Measurements from ENCODE around the gene ACSF2.

The ACSF2 gene

DNA sequence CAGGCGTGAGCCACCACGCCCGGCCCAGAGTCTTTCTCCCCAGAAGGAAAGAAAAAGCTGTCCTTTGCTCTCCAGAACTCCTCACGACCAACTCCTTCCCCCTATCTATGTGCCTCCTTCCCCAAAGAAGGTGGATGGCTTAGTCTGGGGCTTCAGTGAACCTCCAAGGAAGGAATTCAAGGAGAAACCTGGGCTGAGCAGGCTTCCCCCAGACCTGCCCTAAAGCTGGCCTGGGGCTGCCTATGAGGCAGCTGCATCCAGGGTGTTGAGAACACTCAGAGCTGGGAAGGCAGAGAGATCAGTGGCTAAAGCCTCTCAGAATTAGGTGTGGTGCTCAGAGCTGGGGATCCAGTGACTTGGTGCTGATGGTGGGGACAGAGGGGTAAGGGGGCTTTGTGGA is 3.8 kb downstream of the ACSF2 start:
- no peak for TF ChIP-seq EZH2 (IDR thresholded peaks at IDR 0.05; ENCODE audit: borderline replicate concordance, low read depth, low read length, severe bottlenecking)
- TF ChIP-seq, protein P1, sequence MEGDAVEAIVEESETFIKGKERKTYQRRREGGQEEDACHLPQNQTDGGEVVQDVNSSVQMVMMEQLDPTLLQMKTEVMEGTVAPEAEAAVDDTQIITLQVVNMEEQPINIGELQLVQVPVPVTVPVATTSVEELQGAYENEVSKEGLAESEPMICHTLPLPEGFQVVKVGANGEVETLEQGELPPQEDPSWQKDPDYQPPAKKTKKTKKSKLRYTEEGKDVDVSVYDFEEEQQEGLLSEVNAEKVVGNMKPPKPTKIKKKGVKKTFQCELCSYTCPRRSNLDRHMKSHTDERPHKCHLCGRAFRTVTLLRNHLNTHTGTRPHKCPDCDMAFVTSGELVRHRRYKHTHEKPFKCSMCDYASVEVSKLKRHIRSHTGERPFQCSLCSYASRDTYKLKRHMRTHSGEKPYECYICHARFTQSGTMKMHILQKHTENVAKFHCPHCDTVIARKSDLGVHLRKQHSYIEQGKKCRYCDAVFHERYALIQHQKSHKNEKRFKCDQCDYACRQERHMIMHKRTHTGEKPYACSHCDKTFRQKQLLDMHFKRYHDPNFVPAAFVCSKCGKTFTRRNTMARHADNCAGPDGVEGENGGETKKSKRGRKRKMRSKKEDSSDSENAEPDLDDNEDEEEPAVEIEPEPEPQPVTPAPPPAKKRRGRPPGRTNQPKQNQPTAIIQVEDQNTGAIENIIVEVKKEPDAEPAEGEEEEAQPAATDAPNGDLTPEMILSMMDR (IDR thresholded peaks at IDR 0.05; ENCODE audit: borderline replicate concordance, extremely low read depth, low read length, poor library complexity, severe bottlenecking), result no peak
- H3K36me3 ChIP-seq (ENCODE audit: insufficient read depth, low read length), result no peaks in the 10 kb centered on the region; the same call in 1 of the 2 replicates
- H3K79me2 ChIP-seq (ENCODE audit: insufficient read depth, low read length), result peaks cover 50% of the 10 kb centered on the region
- H3K4me3 ChIP-seq (ENCODE audit: low read depth in 1 of 2, low read length in 2 of 2), result no peak overlapping the region
- no peaks in the 10 kb centered on the region for H3K27me3 ChIP-seq (ENCODE audit: insufficient read depth, low read length, poor library complexity)
- ATAC-seq (ENCODE audit: insufficient read depth, low read depth) (no peak), DNase-seq (no peak)
- no peaks in the 10 kb centered on the region for H3K9me3 ChIP-seq (ENCODE audit: insufficient read depth, low read length, severe bottlenecking)
- H2AFZ ChIP-seq (ENCODE audit: low read depth, low read length), result no peak overlapping the region
- H4K20me1 ChIP-seq (ENCODE audit: insufficient read depth, low read length), result peaks cover 14% of the 10 kb centered on the region; the same call in 1 of the 2 replicates
- H3K27ac ChIP-seq (ENCODE audit: low read length), result no peak overlapping the region
- peaks cover 28% of the 10 kb centered on the region for H3K4me1 ChIP-seq (ENCODE audit: insufficient read depth, low read length)
- H3K9ac ChIP-seq (ENCODE audit: low read depth, low read length), result no peak overlapping the region
- no peak overlapping the region for H3K4me2 ChIP-seq (ENCODE audit: insufficient read depth, low read length)

DNA sequence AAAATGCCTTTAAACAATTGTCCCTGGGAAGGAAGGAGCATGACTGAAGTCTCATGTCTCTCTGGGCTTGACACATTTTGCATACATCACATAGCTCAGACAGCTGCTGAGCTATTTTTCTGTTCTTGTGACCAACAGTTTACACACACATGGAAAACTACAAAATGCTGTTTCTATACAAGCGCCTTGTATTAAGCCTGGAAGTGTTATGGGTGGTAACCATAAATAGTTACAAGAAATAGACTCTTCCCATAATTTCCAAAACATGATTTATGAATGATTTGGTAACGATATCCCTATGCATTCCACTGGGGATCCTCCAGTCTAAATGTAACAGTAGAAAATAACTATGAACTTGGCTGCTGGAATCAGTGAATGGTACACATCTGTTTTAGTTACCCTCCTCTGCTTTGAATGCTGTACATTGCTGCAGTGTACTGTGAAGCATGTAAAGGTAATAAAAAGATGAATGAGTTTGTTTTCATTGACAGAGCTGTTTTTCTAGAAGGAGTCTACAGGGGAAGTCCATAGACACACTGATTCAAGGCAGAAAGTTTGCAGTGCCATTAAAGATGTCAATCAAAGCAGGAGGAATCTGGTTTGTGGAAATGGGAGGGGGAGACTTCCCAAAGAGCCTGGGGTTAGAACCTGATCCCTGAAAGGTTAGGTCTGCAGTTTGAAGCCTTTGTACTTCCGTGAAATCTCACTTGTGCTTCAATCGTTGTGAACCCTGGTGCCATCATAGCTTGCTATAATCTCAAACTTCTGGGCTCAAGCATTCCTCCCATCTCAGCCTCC is 5.0 kb downstream of the ACSF2 start:
- ATAC-seq (ENCODE audit: insufficient read depth, low read depth), result no peak
- TF ChIP-seq, protein P1 (IDR thresholded peaks at IDR 0.05; ENCODE audit: borderline replicate concordance, extremely low read depth, low read length, poor library complexity, severe bottlenecking), result no peak
- no peak for TF ChIP-seq EZH2 (IDR thresholded peaks at IDR 0.05; ENCODE audit: borderline replicate concordance, low read depth, low read length, severe bottlenecking)
- peaks cover 40% of the 10 kb centered on the region for H3K79me2 ChIP-seq (ENCODE audit: insufficient read depth, low read length)
- H3K4me2 ChIP-seq (ENCODE audit: insufficient read depth, low read length), result no peak overlapping the region
- no peak overlapping the region for H2AFZ ChIP-seq (ENCODE audit: low read depth, low read length)
- H3K36me3 ChIP-seq (ENCODE audit: insufficient read depth, low read length), result no peaks in the 10 kb centered on the region; the same call in 1 of the 2 replicates
- no peak for DNase-seq
- H3K9me3 ChIP-seq (ENCODE audit: insufficient read depth, low read length, severe bottlenecking), result no peaks in the 10 kb centered on the region
- no peak overlapping the region for H3K9ac ChIP-seq (ENCODE audit: low read depth, low read length)
- no peak overlapping the region for H3K4me3 ChIP-seq (ENCODE audit: low read depth in 1 of 2, low read length in 2 of 2)
- peaks cover 18% of the 10 kb centered on the region for H3K4me1 ChIP-seq (ENCODE audit: insufficient read depth, low read length)
- peaks cover 14% of the 10 kb centered on the region; the same call in 1 of the 2 replicates for H4K20me1 ChIP-seq (ENCODE audit: insufficient read depth, low read length)
- no peaks in the 10 kb centered on the region for H3K27me3 ChIP-seq (ENCODE audit: insufficient read depth, low read length, poor library complexity)
- no peak overlapping the region for H3K27ac ChIP-seq (ENCODE audit: low read length)

DNA sequence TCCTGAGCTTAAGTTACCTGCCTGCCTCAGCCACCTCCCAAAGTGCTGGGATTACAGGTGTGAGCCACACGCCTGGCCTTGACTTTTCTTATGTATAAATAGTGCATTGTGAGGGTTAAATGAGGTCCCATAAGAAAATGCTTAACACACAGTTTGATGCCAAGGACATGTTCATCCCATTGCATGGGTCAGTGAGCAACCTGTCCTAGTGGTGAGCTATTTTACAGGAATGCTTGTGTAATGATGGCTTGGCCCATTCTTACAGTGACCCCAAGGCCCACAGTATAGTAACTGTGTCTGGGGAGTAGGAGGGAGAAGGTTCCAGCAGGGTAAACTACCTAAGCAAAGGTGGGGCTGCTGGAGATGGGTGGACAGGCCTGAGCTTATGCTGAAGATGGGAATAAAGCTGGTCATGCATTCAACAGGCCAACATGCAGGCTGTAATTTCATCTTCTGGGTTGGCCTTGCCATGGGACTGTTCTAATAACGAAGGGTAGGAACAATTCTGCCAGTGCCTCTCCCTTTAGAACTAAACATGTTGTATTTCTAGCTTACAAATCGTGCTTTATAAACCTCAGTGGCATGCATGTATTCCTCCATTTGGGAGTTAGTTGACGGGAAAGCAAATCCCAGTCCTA is 6.2 kb downstream of the ACSF2 start:
- DNase-seq, result no peak
- Histone ChIP-seq H2AFZ (ENCODE audit: low read depth, low read length) (no peak overlapping the region), H4K20me1 (ENCODE audit: insufficient read depth, low read length) (peaks cover 14% of the 10 kb centered on the region; the same call in 1 of the 2 replicates), H3K36me3 (ENCODE audit: insufficient read depth, low read length) (peaks cover 5% of the 10 kb centered on the region), H3K4me2 (ENCODE audit: insufficient read depth, low read length) (no peak overlapping the region), H3K79me2 (ENCODE audit: insufficient read depth, low read length) (peaks cover 28% of the 10 kb centered on the region), H3K9ac (ENCODE audit: low read depth, low read length) (no peak overlapping the region), H3K4me1 (ENCODE audit: insufficient read depth, low read length) (peaks cover 9% of the 10 kb centered on the region), H3K9me3 (ENCODE audit: insufficient read depth, low read length, severe bottlenecking) (no peaks in the 10 kb centered on the region), H3K27ac (ENCODE audit: low read length) (no peak overlapping the region), H3K27me3 (ENCODE audit: insufficient read depth, low read length, poor library complexity) (no peaks in the 10 kb centered on the region), H3K4me3 (ENCODE audit: low read depth in 1 of 2, low read length in 2 of 2) (no peak overlapping the region)
- ATAC-seq (ENCODE audit: insufficient read depth, low read depth), result no peak
- TF ChIP-seq, protein P1 (IDR thresholded peaks at IDR 0.05; ENCODE audit: borderline replicate concordance, extremely low read depth, low read length, poor library complexity, severe bottlenecking), result no peak
- TF ChIP-seq EZH2 (IDR thresholded peaks at IDR 0.05; ENCODE audit: borderline replicate concordance, low read depth, low read length, severe bottlenecking), result no peak
